Measurements from ENCODE around the gene TMEM117.

The TMEM117 gene

GRCh38 chr12:43976027-43976426 is 140.1 kb downstream of the TMEM117 start:
- no peaks in the 10 kb centered on the region for H3K9me3 ChIP-seq
- no peak overlapping the region for H3K4me3 ChIP-seq (ENCODE audit: low read depth, low read length)
- no peaks in the 10 kb centered on the region for H3K36me3 ChIP-seq
- no peak for TF ChIP-seq CTCF (IDR thresholded peaks at IDR 0.05; ENCODE audit: low read depth, low read length)
- no peaks in the 10 kb centered on the region for H3K27me3 ChIP-seq
- H3K4me1 ChIP-seq = no peaks in the 10 kb centered on the region
- no peak for DNase-seq

- no peak for TF ChIP-seq CTCF (IDR thresholded peaks at IDR 0.05; ENCODE audit: low read depth, low read length)
- no peak for DNase-seq
- no peaks in the 10 kb centered on the region for H3K4me1 ChIP-seq
Observed at GRCh38 chr12:43978556-43978955, 142.7 kb downstream of the TMEM117 start.

GRCh38 chr12:43979450-43979849 is 143.6 kb downstream of the TMEM117 start:
- Histone ChIP-seq H3K27me3 (no peaks in the 10 kb centered on the region), H3K9me3 (no peaks in the 10 kb centered on the region), H3K4me1 (no peaks in the 10 kb centered on the region), H3K4me3 (ENCODE audit: low read depth, low read length) (no peak overlapping the region), H3K36me3 (no peaks in the 10 kb centered on the region)
- no peak for TF ChIP-seq CTCF (IDR thresholded peaks at IDR 0.05; ENCODE audit: low read depth, low read length)
- DNase-seq = no peak

More at GRCh38 chr12:43978556-43978955, 142.7 kb downstream of the TMEM117 start:
- Histone ChIP-seq H3K36me3 (no peaks in the 10 kb centered on the region), H3K4me3 (ENCODE audit: low read depth, low read length) (no peak overlapping the region), H3K9me3 (no peaks in the 10 kb centered on the region), H3K27me3 (no peaks in the 10 kb centered on the region)

- H3K36me3 ChIP-seq = no peaks in the 10 kb centered on the region
Observed at GRCh38 chr12:43980627-43981191, 144.8 kb downstream of the TMEM117 start.

GRCh38 chr12:43981726-43982125 is 145.8 kb downstream of the TMEM117 start:
- TF ChIP-seq CTCF (IDR thresholded peaks at IDR 0.05; ENCODE audit: low read depth, low read length) = no peak
- H3K4me3 ChIP-seq (ENCODE audit: low read depth, low read length) = no peak overlapping the region
- H3K36me3 ChIP-seq = no peaks in the 10 kb centered on the region
- no peaks in the 10 kb centered on the region for H3K9me3 ChIP-seq
- no peaks in the 10 kb centered on the region for H3K27me3 ChIP-seq
- no peak for DNase-seq
- no peaks in the 10 kb centered on the region for H3K4me1 ChIP-seq

More at GRCh38 chr12:43980627-43981191, 144.8 kb downstream of the TMEM117 start:
- Histone ChIP-seq H3K4me3 (ENCODE audit: low read depth, low read length) (no peak overlapping the region), H3K27me3 (no peaks in the 10 kb centered on the region), H3K9me3 (no peaks in the 10 kb centered on the region), H3K4me1 (no peaks in the 10 kb centered on the region)
- no peak for TF ChIP-seq CTCF (IDR thresholded peaks at IDR 0.05; ENCODE audit: low read depth, low read length)
- no peak for DNase-seq

- Histone ChIP-seq H3K27me3 (no peaks in the 10 kb centered on the region), H3K4me1 (no peaks in the 10 kb centered on the region)
- TF ChIP-seq CTCF (IDR thresholded peaks at IDR 0.05; ENCODE audit: low read depth, low read length) = no peak
Observed at GRCh38 chr12:43982544-43982943, 146.7 kb downstream of the TMEM117 start.

More at GRCh38 chr12:43982544-43982943, 146.7 kb downstream of the TMEM117 start:
- no peaks in the 10 kb centered on the region for H3K36me3 ChIP-seq
- H3K4me3 ChIP-seq (ENCODE audit: low read depth, low read length) = no peak overlapping the region
- no peaks in the 10 kb centered on the region for H3K9me3 ChIP-seq
- DNase-seq = no peak

Data from BE2C (cell line).